ENCODE data around the gene CXCR6.

Gene CXCR6

DNA sequence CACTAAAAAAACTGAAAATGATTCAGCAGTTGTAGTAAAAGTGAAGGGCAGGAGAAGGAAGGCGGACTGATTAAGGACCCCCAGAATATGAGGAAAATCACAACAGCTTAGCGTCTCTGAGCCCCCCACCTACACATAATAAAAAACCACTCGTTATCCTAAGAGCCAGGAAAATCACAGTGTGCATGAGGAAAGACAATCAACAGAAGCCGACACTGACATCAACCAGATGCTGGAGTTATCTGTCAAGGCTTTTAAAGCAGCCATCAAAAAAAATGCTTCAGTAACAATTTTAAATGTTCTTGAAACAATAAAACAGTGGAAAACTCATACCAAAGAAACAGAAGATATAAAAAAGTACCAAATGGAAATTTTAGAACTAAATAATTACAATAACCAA is 9.7 kb upstream of the CXCR6 start:
- H4K20me1 ChIP-seq (ENCODE audit: insufficient read depth, low read length): no peaks in the 10 kb centered on the region
- no peak for DNase-seq
- H3K36me3 ChIP-seq (replicated peaks; ENCODE audit: insufficient read depth, low read length): no peaks in the 10 kb centered on the region
- TF ChIP-seq EZH2 (optimal IDR thresholded peaks at IDR 0.05; ENCODE audit: low read depth, low read length) (no peak), EZH2phosphoT487 (IDR thresholded peaks at IDR 0.05; ENCODE audit: low read length) (no peak), CTCF (IDR thresholded peaks at IDR 0.05; ENCODE audit: low read length) (no peak)
- no peaks in the 10 kb centered on the region for H3K9me2 ChIP-seq (replicated peaks; ENCODE audit: insufficient read depth, low read length)
- no peak overlapping the region for H3K4me2 ChIP-seq (ENCODE audit: low read depth, low read length)
- no peak overlapping the region for H3K4me3 ChIP-seq (ENCODE audit: low read length)
- no peak overlapping the region for H2AFZ ChIP-seq (ENCODE audit: low read length)
- H3F3A ChIP-seq (ENCODE audit: insufficient read depth, low read length): no peaks in the 10 kb centered on the region
- no peaks in the 10 kb centered on the region for H3K4me1 ChIP-seq (ENCODE audit: low read length)
- H3K9ac ChIP-seq (ENCODE audit: low read length): no peak overlapping the region
- H3K9me3 ChIP-seq (replicated peaks; ENCODE audit: insufficient read depth, low read length): no peaks in the 10 kb centered on the region
- no peaks in the 10 kb centered on the region for H3K27me3 ChIP-seq (replicated peaks; ENCODE audit: insufficient read depth, low read length)
- no peaks in the 10 kb centered on the region for H3K79me2 ChIP-seq (ENCODE audit: low read length)
- no peak overlapping the region for H3K27ac ChIP-seq (ENCODE audit: low read length)

GRCh38 chr3:45936261-45936660 is 7.0 kb upstream of the CXCR6 start:
- Histone ChIP-seq H3K36me3 (replicated peaks; ENCODE audit: insufficient read depth, low read length) (no peaks in the 10 kb centered on the region), H2AFZ (ENCODE audit: low read length) (no peak overlapping the region), H3K9ac (ENCODE audit: low read length) (no peak overlapping the region), H3F3A (ENCODE audit: insufficient read depth, low read length) (no peaks in the 10 kb centered on the region), H3K79me2 (ENCODE audit: low read length) (no peaks in the 10 kb centered on the region), H3K4me1 (ENCODE audit: low read length) (peaks cover 8% of the 10 kb centered on the region), H4K20me1 (ENCODE audit: insufficient read depth, low read length) (no peaks in the 10 kb centered on the region), H3K9me3 (replicated peaks; ENCODE audit: insufficient read depth, low read length) (no peaks in the 10 kb centered on the region), H3K27ac (ENCODE audit: low read length) (no peak overlapping the region), H3K9me2 (replicated peaks; ENCODE audit: insufficient read depth, low read length) (no peaks in the 10 kb centered on the region), H3K27me3 (replicated peaks; ENCODE audit: insufficient read depth, low read length) (no peaks in the 10 kb centered on the region), H3K4me2 (ENCODE audit: low read depth, low read length) (no peak overlapping the region), H3K4me3 (ENCODE audit: low read length) (no peak overlapping the region)
- TF ChIP-seq EZH2 (optimal IDR thresholded peaks at IDR 0.05; ENCODE audit: low read depth, low read length) (no peak), CTCF (IDR thresholded peaks at IDR 0.05; ENCODE audit: low read length) (no peak), EZH2phosphoT487 (IDR thresholded peaks at IDR 0.05; ENCODE audit: low read length) (no peak)
- no peak for DNase-seq

- Histone ChIP-seq H3K79me2 (ENCODE audit: low read length) (no peaks in the 10 kb centered on the region), H3K4me1 (ENCODE audit: low read length) (peaks cover 8% of the 10 kb centered on the region), H3K9me2 (replicated peaks; ENCODE audit: insufficient read depth, low read length) (no peaks in the 10 kb centered on the region), H3K9me3 (replicated peaks; ENCODE audit: insufficient read depth, low read length) (no peaks in the 10 kb centered on the region), H4K20me1 (ENCODE audit: insufficient read depth, low read length) (no peaks in the 10 kb centered on the region), H3K4me3 (ENCODE audit: low read length) (no peak overlapping the region), H3F3A (ENCODE audit: insufficient read depth, low read length) (no peaks in the 10 kb centered on the region), H2AFZ (ENCODE audit: low read length) (no peak overlapping the region), H3K9ac (ENCODE audit: low read length) (no peak overlapping the region), H3K27ac (ENCODE audit: low read length) (no peak overlapping the region), H3K27me3 (replicated peaks; ENCODE audit: insufficient read depth, low read length) (no peaks in the 10 kb centered on the region), H3K36me3 (replicated peaks; ENCODE audit: insufficient read depth, low read length) (no peaks in the 10 kb centered on the region), H3K4me2 (ENCODE audit: low read depth, low read length) (no peak overlapping the region)
- TF ChIP-seq EZH2phosphoT487 (IDR thresholded peaks at IDR 0.05; ENCODE audit: low read length) (no peak), CTCF (IDR thresholded peaks at IDR 0.05; ENCODE audit: low read length) (no peak), EZH2 (optimal IDR thresholded peaks at IDR 0.05; ENCODE audit: low read depth, low read length) (no peak)
- no peak for DNase-seq
Observed at GRCh38 chr3:45937206-45938042, 5.8 kb upstream of the CXCR6 start.
